Neutrophil (primary cell): ENCODE measurements around the gene SSR4.

ENCODE experiments used
- H3K27ac ChIP-seq: fragments of 200-600 bp; sonication (generic); 2 replicates; pipeline ENCODE4 v1.5.1; 2016; ENCODE audit warnings: mild to moderate bottlenecking, moderate library complexity
- H3K27me3 ChIP-seq: fragments of 200-600 bp; sonication (generic); 2 replicates; pipeline ENCODE4 v1.6.0; 2016; ENCODE audit warnings: mild to moderate bottlenecking
- H3K36me3 ChIP-seq: fragments of 200-600 bp; sonication (generic); 2 replicates; pipeline ENCODE4 v1.5.1; 2017
- H3K4me1 ChIP-seq, 2 experiments: fragments of 200-600 bp in 1 of 2; sonication (generic) in 1 of 2; 1 replicate in 1 of 2; 2 replicates in 1 of 2; pipeline versions ENCODE4 v1.5.1 to v1.6.1; 2013 to 2016; ENCODE audit warnings: low read depth in 1 of 2, low read length in 1 of 2, mild to moderate bottlenecking in 1 of 2, moderate library complexity in 1 of 2; ENCODE audit not compliant: control insufficient read depth in 1 of 2, insufficient read depth in 1 of 2
- H3K4me3 ChIP-seq, 2 experiments: fragments of 200-600 bp in 1 of 2; sonication (generic) in 1 of 2; 1 replicate in 1 of 2; 2 replicates in 1 of 2; pipeline ENCODE4 v1.5.1; 2013 to 2016; ENCODE audit warnings: low read depth in 1 of 2, low read length in 1 of 2, mild to moderate bottlenecking in 1 of 2, moderate library complexity in 1 of 2
- H3K9me3 ChIP-seq: fragments of 200-600 bp; sonication (generic); 2 replicates; pipeline ENCODE4 v1.5.1; 2016
- CTCF ChIP-seq: fragments of 200-600 bp; sonication (generic); IDR thresholded peaks from 2 replicates; pipeline ENCODE4 v1.5.1; 2016; ENCODE audit warnings: antibody characterized with exemption

The SSR4 gene

GRCh38 chrX:153775293-153776119, 19.0 kb upstream of the SSR4 start:
- H3K27me3 ChIP-seq, result peaks cover 20% of the 10 kb centered on the region
- no peak for TF ChIP-seq CTCF
- H3K4me1 ChIP-seq, result no peaks in the 10 kb centered on the region
- no peaks in the 10 kb centered on the region for H3K9me3 ChIP-seq
- no peaks in the 10 kb centered on the region for H3K36me3 ChIP-seq
- H3K27ac ChIP-seq, result no peak overlapping the region
- no peak overlapping the region for H3K4me3 ChIP-seq

- Histone ChIP-seq H3K9me3 (no peaks in the 10 kb centered on the region), H3K36me3 (no peaks in the 10 kb centered on the region)
Observed at GRCh38 chrX:153776120-153776599, 18.3 kb upstream of the SSR4 start.

GRCh38 chrX:153776611-153777045, 17.8 kb upstream of the SSR4 start:
- no peak for TF ChIP-seq CTCF
- no peaks in the 10 kb centered on the region for H3K9me3 ChIP-seq
- no peak overlapping the region for H3K4me3 ChIP-seq
- peaks cover 31% of the 10 kb centered on the region for H3K27me3 ChIP-seq
- no peak overlapping the region for H3K27ac ChIP-seq
- H3K4me1 ChIP-seq, result no peaks in the 10 kb centered on the region
- no peaks in the 10 kb centered on the region for H3K36me3 ChIP-seq

More at GRCh38 chrX:153776120-153776599, 18.3 kb upstream of the SSR4 start:
- no peak overlapping the region for H3K4me3 ChIP-seq
- peaks cover 27% of the 10 kb centered on the region for H3K27me3 ChIP-seq
- no peak for TF ChIP-seq CTCF
- no peaks in the 10 kb centered on the region for H3K4me1 ChIP-seq
- H3K27ac ChIP-seq, result no peak overlapping the region

- Histone ChIP-seq H3K36me3 (peaks cover 1% of the 10 kb centered on the region), H3K4me1 (no peaks in the 10 kb centered on the region), H3K27ac (no peak overlapping the region), H3K9me3 (no peaks in the 10 kb centered on the region), H3K27me3 (peaks cover 36% of the 10 kb centered on the region), H3K4me3 (no peak overlapping the region)
- no peak for TF ChIP-seq CTCF
Observed at GRCh38 chrX:153777261-153778090, 17.0 kb upstream of the SSR4 start.

GRCh38 chrX:153778181-153778580, 16.3 kb upstream of the SSR4 start:
- Histone ChIP-seq H3K27me3 (peaks cover 36% of the 10 kb centered on the region), H3K27ac (no peak overlapping the region), H3K36me3 (peaks cover 6% of the 10 kb centered on the region), H3K4me3 (no peak overlapping the region), H3K9me3 (no peaks in the 10 kb centered on the region), H3K4me1 (no peaks in the 10 kb centered on the region)
- TF ChIP-seq CTCF, result no peak
